HG03432 (cell line): ENCODE measurements around the gene UPK3A.
A peak's percentile ranks its signal among the peaks of the same experiment; 100 is the strongest.

ENCODE experiments used
- ATAC-seq: cut with Tn5 transposase; IDR thresholded peaks from one replicate; pipeline ENCODE4 v1.9.1; 2021; ENCODE audit warnings: mild to moderate bottlenecking, moderate library complexity; ENCODE audit not compliant: unreplicated experiment

The UPK3A gene

DNA sequence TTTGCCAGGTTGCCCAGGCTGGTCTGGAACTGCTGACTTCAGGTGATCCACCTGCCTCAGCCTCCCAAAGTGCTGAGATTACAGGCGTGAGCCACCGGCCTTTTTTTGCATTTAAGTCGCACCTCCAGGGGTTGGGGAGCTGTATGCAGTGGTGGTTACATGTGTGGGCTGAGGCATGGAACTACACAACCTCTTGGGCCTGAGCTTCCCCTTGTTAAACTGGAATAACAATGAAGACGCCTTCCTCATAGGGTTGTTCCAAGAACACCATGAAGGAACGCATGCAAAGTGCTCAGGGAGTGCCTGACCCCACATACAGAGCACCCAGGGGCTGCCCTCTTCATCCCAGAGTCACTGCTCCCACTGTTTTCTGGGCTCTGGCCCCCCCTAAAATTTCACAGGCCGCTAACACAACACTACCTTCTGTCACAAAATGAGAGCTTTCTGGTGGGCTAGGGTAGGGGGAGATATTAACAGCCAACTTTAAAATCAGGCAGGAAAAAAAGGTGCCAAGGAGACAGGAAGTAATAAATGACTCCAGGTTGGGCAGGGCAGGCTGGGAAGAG is 23.7 kb downstream of the UPK3A start:
- ATAC-seq: no peak

DNA sequence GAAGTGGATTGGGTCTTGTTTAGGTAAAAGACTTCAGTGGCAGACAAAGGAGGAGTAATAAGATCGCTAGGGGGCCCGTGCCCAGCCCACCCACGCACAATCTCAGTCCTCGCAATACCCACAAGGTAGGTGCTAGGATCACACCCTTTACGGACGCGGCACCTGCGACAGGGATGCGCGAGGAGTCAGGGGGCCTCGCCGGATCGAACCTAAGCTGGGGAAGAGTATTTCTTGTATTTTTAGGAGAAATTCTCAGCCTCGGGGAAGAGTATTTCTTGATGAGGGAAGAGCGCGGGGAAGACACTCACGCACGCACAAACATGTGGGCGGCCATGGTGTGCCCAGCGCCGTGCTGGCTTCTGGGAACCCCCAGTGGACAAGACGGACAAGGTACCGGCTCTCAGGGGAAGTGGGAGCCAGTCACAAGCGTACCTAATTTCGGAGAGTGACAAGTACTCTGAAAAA is 24.2 kb downstream of the UPK3A start:
- ATAC-seq: no peak

DNA sequence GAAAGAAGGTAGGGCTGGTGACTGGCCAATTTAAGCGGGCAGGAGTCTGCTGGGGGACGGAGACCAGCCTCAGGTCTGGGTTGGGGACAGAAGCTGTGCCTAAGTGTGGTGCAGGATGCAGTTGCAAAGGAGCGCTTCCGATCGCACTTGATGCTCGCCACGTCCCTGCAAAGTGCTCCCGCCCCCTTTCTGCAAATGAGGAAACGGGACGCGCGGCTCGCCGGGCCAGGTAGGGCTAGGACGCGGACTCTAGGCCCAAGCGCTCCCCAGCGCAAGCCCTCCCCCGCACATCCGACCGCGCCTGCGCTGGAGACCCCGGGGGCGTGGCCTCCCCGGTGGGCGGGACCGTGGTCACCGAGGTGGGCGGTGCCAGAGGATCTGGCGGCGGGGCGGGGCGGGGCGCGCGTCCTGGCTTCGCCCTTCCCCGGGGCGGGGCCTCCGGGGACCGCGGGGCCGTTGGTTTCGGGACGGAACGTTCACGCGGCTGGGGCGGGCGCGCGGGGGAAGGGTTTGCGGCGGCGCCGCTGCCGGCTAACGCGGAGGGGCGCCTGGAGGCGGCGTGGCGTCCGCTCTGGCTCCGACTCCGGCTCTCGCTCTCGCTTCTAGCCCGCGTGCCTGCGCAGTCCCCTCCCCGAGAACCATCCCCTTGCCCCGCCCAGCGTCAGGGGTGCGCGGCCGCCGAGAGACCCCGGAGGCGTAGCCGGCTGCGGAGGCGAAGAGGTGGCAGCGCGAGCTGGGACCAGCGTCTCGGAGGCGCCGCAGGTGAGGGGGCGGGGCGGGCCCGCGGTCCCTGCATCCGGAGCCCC is 24.9 kb downstream of the UPK3A start, which contains the start of gene FAM118A:
Gene FAM118A (plus strand): TSS at position 513 of the 806 bp plus-strand sequence. CDS start 12,446 bp downstream, outside the sequence.
- ATAC-seq: peak; percentile 80

DNA sequence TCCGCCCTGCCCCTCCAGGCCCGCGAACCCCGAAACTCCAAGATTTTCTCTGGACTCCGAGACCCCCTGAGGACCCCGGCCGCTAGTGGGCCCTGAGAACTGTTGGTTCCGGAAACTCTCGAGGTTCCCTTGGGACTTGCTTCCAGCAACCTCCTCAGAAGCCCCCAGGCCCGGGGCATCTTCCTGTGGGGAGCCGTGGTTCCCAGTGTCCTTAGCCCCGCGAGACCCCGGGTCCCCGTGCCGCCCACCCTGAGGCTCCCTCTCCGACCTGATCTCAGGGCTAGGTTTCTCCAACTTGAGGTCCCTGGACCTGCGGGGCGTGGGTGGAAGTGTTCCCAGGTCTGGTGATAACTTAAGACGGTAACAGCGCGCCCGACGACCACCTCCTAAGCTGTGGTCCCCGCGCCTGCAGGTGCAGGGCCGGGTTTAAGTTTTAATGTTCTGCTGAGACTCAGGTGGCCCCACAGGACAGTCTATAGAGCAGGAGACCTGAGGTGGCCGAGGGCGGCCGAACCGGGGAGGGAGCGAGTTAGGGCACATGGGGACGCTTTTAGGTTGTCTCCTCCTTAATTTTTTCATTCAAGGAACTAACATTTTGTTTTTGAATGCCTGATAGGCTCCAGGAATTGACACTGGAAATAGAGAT is 25.7 kb downstream of the UPK3A start:
- ATAC-seq: no peak

DNA sequence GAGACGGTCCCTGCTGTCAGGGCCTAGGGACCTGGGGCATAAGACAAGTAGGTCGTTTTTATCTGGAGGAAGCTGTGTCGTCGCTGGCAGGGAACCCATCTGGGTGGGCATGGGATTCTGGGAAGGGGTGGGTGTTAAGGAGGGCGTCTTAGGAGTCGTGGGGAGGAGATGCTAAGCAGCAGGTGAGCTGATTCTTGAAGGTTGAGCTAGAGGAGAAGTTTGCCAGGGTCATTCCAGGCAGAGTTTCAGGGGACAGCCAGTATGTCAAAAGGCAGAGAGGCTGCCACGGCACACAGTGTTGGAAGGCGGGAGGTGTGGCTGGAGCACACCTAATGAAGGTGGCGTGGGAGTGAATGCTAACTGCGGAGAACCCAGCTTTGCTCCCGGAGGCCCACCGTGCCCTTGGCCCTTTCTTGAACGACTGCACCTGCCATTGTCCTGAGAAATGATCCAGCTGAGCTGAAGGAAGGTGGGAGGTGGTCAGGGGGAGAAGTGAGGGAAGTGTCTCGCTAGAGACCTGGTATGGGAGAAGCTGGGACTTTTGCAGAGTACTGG is 26.3 kb downstream of the UPK3A start:
- ATAC-seq: no peak

DNA sequence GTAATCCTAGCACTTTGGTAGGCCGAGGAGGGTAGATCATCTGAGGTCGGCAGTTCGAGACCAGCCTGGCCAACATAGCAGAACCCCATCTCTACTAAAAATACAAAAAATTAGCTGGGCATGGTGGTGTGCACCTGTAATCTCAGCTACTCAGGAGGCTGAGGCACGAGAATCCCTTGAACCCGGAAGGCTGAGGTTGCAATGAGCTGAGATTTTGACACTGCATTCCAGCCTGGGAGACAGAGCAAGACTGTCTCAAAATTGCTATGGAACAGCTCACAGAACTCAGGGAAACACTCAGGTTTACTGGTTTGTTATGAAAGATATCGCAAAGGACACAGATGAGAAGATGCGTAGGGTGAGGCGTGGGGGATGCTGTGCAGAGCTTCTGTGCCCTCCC is 27.7 kb downstream of the UPK3A start:
- ATAC-seq: no peak

DNA sequence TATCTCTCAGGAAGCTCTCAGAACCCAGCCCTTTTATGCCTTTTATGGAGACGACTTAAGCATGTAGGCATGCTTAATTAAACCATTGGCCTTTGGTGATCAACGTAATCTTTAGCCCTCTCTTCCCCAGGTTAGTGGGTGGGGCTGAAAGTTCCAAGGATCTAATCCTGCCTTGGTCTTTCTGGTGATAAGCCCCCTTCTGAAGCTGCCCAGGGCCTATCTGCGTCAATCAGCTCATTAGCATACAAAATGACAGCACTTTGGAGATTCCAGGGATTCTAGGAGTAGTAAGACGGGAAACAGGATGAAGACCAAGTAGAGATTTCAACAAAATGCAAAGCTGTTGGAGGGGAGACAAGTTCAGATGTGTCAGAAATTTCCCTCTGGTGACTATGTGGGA is 28.1 kb downstream of the UPK3A start:
- no peak for ATAC-seq

DNA sequence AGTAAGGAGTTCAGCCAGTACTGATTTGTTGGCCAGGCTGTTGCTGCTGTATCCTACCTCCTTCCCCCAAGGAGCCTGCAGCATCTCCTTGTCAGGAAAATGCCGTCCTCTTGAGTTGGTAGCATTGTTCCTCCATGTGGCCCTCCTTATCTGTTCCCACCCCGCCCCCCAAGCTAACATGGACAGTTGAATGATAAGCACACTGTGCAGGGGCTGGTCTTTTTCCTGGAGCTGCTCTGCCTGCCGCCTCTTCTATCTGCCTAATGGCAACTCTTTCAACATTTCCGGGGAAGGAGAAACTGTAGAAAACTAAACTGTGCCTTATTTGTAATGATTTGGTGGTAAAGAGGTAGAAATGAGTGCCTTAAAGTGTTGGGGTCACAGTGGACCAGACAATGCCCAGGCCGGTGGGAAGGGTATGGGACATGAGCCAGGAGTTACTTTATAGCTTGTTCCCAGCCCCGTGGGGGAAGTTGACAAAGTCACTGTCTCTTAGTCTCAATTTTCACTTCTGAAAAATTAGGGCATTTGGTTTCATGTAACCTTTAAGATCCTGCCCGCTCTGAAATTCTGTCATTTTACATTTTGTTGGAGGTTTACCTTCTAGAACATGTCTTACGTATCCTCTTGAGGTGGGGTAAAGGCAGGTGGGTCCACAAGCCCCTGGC is 29.4 kb downstream of the UPK3A start:
- no peak for ATAC-seq

DNA sequence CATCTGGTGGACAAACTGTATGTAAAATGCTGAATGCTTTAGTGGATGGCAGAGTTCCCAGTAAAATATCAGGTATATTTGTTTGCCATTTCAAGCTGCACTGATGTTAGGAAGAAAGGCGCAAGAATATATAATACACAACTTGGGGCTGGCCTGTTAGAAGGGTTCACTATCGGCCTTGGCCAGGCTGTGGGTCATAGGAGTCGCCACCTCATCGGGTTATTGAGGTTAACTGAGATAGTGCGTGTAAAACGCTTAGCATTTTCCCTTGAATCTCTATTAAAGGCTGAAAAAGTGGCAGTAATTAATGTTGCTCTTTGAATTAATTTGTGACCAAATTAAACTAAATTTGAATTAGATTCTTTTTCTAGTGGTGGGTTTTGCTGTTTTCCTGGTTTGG is 30.0 kb downstream of the UPK3A start:
- ATAC-seq: no peak

DNA sequence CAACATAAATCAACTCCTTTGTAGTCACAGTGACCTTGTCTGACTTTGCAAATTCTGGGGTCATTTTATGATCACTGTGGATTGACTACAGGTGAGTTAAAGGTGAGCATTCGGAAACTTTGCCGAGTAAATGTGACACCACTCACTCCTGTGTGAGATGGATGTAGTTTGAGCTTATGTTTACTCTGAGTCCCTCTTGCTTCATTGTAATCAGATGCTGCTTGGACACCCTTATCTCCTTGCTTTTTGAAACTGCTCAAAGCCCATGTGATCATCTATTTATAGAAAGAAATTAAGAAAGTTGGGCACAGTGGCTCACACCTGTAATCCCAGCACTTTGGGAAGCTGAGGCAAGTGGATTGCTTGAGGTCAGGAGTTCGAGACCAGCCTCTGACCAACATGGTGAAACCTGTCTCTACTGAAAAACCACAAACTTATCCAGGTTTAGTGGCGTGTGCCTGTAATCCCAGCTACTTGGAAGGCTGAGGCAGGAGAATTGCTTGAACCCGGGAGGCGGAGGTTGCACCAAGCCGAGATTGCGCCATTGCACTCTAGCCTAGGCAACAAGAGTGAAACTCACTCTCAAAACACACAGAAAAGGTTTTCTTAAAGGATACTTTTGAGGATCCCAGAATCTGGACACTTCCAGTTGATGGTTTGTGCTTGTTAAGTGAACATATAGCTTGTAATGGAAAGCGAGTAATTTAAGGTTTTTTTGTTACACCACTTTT is 32.2 kb downstream of the UPK3A start:
- ATAC-seq: no peak

DNA sequence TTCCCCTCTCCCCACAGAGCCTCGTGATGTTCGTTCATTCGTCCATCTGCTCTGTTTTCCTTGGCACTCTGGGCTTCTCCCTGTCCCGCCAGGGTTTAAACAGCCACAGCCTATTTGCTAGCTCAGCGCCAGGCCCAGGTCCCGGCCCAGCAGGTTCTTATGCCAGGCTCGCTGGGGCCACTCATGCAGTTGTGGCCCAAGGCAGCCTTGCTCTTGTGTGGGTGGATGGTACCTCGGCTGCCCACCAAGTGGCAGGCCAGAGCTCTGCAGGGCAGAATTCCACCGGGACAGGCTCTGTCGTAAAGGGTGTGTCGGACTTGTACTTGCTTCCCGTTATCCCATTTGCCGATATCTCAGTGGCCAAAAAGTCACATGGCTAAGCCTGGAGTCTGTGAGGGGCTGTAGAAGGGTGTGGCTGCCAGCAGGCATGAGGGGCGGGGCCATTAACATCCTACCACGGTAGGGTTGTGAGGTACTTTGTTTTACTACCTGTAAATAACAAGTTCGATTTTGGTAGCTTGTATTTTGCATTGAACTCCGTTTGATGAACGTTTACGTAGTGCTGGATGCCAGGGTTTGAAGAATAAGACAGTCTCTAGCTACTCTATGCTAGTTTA is 32.9 kb downstream of the UPK3A start:
- no peak for ATAC-seq

DNA sequence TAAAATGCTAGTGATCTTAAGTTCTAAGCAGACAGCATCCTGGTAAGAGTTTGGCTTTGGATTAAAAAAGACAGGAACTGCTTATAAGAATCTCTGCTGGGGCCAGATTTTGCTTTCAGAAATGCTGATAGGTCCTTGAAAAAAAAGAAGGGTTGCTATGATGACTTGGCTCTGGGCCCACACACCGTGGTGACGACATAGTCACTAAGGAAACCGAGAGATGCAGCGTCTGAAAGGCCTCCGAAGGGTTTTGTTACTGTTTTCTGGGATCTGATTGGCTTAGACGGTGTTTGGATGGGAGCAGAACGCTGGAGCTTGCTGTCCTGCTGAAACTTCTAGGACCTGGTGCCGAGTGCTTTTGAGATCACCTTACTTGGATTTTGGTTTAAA is 33.4 kb downstream of the UPK3A start:
- peak; percentile 78 for ATAC-seq

DNA sequence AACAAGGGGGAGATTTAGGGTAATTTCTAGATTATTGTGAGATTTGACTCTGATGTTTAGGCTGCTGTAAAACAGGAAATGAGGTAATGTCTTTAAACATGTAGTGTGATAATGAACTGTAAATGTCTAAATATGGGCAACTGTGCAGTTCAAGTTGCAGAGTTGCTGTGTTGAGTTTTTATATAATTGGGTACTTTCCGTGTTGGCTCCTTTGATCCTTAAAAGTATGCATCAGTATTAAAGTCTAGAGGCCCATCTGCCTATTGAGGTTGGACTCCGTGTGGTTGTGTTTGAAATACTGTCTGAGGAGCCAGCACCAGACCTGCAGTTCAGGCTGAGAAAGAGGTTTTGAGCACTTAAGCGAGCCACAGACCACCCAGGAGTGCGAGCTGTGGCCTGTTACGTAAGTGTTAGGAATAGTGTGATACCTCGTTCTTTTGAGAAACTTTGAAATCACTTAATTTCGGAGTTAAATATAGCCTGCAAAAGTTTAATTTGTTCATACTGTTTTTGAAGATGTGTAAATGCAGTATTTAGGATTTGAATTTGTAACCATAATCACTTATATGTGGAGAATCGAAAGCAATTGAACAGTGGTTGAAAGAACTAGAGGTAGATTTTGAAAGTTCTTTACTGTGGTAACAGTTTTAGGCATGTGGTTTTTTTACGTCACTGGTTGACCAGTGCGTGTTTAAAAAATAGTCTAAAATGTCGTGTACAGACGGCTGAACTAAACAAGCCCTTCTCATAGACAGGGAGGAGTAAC is 34.0 kb downstream of the UPK3A start:
- peak; percentile 50 for ATAC-seq

DNA sequence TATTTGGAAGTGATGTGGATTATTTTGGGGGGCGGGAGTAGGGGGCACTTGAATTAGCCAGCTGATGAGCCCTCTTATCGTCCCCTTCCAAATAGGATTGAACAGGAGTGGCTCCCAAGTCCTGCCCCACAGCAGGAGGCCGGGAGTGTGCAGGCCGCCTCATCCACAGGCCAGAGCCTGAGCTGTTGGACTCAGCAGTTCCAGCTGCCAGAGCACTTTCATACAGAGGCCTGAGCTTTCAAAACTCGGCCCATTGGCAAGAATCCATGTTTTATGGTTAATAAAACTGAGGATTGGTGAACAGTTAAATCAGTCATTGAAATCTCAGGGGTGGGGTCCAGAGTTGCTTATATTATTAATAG is 34.6 kb downstream of the UPK3A start:
- no peak for ATAC-seq

DNA sequence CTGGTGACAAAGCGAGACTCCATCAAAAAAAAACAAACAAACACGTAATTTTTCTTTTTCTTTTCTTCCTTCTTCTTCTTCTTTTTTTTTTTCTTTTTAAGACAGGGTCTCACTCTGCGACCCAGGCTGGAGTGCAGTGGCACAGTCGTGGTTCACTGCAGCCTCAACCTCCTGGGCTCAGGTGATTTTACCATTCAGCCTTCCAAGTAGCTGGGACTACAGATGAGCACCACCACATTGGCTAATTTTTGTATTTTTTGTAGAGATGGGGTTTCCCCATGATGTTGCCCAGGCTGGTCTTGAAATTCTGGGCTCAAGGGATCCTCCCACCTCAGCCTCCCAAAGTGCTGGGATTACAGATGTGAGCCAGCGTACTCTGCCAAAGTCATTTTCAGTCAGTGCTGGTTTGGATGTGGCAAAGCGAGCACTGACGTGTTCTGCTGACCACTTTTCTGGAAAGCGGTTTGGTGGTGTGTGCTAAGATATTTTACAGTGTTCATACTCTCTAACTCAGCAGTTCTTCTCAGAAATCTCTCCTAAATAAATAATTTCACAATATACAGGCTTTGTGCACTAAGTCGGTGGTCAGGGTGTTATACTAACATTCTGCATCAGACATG is 35.7 kb downstream of the UPK3A start:
- no peak for ATAC-seq

DNA sequence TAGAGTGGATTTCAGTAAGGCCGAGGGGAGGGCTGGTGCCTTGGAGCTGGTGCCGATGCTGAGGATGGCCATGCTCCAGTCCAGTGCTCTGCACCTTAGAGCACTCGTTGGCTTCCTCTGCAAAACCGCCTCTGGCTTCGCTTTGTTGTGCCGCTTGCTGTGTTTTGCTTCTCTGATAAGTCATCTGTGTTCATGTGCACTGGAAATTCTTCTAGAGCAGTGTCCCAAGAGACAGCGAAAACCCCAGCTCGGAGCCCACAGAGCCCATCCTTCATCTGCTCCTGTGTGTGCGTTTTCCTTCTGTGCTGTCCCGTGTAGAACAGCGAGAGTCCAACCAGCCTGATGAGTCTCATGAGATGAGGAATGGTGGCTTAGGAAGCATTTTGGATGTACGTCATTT is 37.1 kb downstream of the UPK3A start:
- ATAC-seq: no peak

DNA sequence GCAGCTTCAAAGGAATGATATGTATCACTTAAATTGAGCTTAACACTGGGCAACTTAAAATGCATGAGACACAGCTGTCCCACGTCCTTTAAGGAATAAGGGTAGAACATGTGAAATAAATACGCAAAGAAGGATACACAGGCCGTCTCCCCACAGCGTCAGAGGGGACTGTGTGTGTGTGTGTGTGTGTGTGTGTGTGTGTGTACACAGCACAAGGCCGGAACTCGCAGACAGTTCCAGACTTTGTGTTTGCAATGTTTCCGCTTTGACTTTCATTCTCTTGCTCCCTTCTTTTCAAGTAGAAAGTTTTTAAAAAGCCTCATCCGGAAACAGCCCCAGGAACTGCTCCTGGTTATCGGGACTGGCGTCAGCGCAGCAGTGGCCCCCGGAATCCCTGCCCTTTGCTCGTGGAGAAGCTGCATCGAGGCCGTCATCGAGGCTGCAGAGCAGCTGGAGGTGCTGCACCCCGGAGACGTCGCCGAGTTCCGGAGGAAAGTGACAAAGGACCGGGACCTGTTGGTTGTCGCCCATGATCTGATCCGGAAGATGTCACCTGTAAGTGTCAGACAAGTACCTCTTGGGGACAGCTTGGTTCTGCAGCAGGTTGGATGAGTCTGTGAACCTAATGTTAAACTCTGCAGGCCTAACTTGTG is 38.2 kb downstream of the UPK3A start:
- no peak for ATAC-seq

DNA sequence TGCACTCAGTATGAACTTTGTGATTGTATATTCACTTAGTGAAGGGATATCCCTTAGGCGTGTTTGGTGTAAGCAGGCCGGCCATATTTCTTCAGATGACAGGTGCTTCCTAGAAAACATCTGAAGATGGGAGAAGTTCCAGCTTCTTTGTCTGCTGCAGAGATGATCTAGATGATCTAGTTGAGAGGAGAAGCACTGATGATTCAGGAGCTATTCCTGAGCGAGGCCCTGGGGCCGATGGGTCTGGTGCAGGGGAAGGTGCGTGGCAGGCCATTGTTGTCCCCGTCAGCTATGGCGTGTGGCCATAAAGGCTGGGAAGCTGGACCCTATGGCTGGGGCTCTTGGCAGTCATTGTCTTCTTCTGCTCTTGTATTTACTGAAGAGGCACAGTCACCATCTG is 38.9 kb downstream of the UPK3A start:
- no peak for ATAC-seq
